NCI-H1092 treated with DMSO at 0.1 percent for 48 hours (cell line): Measurements from ENCODE around the gene C2orf92.

ENCODE experiments used
- DNase-seq: peaks from one replicate; lab custom pipeline; 2025; lab: John Stamatoyannopoulos, UW

C2orf92 gene

DNA sequence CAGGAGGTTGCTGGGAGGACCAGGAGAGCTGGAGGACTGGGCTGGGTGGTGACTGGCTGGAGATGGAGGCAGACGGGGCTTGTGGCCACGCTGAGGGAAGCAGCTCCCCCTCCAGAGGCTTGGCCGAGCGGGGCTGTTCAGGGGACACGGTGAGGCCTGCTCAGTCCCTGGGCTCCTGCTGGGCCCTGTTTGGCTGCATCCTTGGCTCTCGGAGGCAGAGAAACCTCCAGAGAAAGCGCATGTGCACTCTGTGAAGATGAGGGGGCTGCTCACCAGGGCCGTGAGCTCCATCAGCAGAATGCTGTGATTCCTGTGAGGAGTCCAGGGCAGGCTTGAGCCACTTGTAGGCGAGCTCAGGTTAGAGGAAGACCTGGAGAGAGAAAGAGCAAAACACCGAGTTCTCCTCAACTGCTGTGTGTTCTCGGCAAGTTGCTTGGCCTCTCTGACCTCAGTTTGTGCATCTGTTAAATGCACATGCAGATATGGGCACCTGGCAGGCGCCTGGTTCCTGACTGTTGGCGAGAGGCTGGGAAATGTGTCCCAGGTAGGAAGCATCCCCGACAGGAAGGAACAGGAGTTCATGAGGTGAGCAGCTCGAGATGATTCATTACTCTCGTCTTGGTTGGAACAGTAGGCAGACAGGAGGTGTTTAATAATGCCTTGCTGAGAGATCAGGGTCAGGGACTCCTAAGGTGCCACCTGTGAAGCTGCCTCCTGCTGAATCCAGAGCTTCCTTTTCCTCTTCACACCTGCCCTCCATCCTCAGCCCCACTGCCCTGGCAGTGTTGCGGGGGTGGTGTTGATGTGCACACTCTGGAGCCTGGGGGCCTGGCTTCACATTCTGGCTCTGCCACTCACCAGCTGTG lies 44.8 kb downstream of the C2orf92 start:
- no peak for DNase-seq

DNA sequence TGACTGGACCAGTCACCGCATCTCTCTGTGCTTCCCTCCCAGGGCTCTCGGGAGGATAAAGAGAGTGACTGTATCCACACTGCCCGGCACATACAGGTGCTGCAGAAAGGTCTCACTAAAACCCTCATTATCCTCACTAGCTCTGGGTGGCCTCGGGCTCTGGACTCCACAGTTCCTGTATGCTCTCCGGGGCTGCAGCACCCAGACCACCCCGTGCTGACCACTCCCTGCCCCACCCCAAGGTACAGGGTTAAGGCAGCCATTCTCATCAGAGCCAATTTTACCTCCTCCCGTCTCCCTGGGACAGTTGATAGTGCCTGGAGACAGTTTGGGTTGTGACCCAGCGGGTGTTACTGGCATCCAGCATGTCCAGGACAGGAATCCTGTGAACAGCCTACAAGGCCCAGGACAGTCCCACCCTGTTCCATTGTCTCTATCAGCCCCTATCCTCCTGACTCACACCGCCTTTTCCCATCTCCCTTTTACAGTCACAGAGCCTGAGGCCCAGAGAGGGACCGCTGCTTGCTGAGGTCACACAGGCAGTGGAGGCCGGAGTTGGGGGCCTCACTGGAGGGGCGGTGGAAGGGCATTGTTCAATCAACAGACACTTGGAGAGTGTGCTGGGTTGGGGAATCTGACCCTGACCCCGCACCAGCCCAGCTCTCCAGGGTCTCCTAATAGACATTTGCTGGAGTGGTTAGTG lies 45.6 kb downstream of the C2orf92 start:
- no peak for DNase-seq

DNA sequence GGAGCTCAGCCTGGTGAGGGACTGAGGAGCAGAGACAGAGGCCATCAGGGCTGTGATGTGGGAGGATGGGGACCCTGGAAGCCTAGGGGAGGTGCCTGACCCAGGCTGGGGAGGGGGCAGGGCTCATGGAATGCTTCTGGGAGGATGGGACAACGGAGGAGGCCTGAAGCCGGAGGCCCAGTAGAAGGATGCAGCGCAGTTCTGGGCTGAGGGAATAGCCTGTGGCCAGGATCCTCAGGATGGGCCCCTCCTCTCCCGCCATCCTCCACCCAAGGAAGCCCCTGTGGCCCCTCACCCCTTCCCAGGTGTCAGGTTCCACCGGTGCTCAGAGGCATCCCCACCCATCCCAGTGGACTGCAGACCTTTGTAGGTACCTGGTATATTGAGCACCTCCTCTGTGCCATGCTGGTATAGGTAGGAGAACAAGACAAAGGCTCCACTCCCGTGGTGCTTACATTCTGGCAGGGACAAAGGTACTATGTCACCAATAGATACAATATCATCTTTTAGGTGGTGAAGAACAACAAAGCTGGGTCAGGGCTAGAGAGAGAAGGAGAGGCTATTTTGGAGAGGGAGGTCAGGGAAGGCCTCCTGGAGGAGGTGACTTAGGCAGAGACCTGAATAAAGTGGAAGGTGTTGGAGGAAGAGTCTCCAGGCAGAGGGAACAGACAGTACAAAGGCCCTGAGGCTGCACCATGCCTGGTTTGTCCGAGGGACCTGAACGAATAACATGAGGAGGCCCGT lies 46.6 kb downstream of the C2orf92 start:
- DNase-seq = no peak

DNA sequence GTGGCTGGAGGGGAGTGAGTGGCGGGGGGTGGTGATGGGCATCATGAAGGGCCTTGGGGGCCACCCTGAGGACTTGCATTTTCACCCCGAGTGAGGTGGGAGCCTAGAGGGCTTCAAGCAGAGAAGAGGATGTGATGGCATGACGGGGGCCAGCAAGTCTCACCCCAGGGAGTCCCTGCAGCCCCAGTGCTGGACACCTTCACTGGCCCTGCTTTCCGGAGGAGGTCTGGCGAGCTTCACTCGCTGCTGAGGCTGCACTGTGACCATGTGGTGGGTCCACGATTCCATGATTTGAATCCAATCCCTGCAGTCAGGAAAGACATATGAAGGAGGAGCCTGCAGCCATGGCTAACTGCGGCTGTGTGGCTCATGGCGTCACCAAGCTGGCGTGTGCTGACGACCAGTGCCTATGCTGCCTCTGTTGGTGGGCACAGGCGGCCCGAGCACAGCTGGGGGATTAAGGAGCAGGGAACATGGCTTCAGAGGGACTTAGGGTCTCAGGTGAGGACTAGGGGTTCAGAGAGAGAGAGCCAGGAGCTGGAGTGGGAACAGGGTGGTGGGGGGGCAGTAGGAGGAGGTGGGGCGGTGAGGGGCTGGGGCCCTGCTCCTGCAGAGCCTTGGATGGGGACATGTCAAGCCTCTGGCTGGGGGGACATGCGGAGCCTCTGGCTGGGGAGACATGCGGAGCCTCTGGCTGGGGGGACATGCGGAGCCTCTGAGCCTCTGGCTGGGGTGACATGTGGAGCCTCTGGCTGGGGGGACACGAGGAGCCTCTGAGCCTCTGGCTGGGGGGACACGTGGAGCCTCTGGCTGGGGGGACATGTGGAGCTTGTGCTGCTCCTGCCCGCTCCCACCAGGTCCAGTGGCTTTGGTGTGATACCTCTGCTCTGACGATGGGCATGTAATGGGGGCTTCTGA lies 47.4 kb downstream of the C2orf92 start:
- no peak for DNase-seq

DNA sequence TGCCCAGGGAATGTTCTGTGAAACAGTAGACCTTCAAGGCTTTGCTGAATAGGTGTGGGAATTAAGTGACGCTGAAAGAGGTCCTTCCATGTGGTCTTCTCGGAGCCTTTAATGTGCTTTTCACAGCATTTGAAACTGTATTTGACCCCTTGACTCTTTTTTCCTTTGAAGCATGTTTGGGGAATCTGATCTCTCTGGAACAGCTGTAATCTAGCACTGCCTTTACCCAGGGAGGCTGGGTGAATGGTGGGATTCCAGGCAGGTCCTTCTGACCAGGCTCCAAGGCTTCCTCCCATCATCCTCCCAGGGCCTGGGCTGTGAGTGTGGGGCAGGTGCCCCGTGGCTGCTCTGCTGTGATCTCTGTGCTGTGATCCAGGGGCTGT lies 48.1 kb downstream of the C2orf92 start:
- no peak for DNase-seq

DNA sequence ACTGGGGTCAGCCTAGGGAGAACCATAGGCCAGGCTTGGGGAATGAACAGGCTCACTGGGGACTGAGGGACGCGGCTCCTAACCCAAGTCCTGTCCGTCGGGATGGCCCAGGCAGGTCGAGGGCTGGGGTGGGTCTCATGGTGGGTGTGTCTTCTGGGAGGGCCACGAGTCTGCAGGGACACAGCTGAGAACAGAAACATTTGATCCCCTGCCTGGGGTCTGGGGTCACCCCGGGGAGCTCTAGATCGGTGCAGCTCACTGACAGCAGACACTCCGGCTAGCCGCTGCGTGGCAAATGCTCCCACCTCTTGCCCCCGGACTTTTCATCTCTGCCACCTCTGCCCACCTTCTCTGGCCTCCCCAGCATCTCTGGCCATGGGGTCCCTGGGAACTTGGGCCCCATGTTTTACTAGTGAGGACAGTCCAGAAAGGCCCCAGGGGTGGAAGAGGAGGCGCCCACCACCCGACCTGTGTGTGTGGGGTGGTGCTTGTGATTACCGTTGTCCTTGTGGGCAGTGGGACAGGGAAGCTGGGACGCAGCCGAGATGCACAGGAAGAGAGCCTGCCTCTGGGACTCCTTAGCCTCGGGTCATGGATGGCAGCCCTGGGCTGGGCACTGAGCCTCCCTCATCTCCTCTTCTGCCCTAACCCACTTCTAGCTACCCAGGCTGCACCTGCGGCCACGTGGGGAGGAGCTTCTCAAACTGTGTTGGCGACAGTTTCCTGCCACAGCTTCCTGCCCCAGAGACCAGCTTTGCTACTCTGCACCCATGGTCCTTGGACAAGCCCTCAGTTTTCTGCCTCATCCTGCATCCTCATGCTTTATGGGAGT lies 48.8 kb downstream of the C2orf92 start:
- DNase-seq = no peak

DNA sequence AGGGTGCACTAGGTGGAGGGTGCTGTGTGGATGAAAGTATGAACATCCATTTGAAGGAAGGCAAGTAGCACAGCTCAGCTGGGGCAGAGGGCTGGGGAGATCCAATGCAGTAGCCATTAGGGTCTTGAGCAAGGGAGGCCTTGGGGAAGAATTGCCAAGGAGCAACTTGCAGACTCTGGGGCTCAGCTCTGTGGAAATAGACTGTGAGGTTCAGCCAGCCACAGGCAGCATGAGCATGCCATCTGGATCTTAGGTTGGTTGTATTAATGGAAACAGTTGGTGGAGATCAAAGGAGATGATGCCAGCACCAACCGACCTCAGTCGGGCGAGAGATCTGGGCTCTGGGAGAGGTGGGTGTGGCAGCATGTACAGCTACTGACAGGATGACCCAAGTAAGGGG lies 49.4 kb downstream of the C2orf92 start:
- no peak for DNase-seq

DNA sequence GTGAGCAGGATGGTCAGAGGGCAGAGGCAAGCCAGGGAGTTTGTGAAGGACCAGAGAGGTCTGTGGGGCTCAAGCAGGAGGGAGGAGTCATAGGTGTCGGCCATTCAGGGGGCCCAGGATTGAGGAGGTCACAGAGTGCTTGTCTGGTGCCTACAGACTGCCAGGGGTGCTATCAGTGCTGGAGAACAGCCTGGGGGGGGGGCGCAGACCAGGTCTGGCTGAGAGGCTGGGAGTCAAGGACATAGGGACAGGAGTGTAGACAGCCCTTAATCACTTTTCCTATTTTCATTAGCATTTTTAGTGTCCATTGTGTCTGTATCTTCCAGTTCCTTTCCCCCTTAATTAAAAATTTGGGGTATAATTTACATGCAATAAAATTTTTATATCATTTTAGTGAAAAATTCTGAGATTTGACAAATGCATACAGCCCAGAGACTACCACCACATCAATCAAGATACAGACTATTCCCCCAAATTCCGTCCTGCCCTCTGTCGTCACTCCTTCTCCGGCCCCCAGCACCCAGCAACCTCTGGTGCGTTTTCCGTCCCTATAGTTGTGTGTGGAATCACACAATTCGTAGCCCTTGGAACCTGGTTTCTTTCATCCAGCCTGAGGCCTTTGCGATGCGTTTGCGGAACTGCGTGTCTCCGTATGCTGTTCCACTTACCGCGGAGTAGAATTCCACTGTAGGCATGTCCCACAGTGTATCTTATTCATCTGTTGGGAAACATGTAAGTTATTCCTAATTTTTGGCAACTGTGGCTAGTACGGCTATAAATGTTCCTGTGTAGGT lies 50.0 kb downstream of the C2orf92 start:
- no peak for DNase-seq

DNA sequence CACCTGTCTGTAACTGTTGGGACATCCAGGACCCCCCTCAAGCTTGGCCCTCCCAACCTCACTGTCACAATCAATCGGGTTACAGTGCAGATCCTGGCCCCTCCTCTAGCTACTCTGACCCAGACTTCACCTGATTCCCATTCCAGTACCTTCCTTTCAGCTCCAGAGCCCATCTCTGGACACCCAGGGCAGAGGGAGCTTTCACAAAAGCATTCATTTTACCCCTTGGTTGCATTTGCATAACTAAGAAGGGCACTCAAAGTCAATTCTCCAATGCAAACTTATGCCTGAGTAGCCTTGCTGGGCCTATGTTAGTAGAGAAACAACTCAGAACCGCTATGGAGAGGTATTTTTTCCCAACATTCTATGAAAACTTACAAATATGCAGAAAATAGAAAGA lies 51.2 kb downstream of the C2orf92 start:
- DNase-seq = no peak

DNA sequence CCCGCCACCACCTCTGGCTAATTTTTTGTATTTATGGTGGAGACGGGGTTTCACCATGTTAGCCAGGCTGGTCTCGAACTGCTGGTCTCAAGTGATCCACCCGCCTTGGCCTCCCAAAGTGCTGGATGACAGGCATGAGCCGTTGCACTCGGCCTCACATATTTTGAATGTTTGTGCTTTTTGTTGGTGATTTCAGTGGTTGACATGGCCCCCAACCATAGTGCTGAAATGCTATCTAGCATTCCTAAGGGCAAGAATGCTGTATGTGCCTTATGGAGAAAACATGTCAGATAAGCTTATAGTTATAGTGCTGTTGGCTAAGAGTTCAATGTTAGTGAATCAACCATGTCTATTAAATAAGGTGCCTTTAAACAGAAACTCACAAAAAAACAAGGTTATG lies 52.7 kb downstream of the C2orf92 start:
- no peak for DNase-seq

DNA sequence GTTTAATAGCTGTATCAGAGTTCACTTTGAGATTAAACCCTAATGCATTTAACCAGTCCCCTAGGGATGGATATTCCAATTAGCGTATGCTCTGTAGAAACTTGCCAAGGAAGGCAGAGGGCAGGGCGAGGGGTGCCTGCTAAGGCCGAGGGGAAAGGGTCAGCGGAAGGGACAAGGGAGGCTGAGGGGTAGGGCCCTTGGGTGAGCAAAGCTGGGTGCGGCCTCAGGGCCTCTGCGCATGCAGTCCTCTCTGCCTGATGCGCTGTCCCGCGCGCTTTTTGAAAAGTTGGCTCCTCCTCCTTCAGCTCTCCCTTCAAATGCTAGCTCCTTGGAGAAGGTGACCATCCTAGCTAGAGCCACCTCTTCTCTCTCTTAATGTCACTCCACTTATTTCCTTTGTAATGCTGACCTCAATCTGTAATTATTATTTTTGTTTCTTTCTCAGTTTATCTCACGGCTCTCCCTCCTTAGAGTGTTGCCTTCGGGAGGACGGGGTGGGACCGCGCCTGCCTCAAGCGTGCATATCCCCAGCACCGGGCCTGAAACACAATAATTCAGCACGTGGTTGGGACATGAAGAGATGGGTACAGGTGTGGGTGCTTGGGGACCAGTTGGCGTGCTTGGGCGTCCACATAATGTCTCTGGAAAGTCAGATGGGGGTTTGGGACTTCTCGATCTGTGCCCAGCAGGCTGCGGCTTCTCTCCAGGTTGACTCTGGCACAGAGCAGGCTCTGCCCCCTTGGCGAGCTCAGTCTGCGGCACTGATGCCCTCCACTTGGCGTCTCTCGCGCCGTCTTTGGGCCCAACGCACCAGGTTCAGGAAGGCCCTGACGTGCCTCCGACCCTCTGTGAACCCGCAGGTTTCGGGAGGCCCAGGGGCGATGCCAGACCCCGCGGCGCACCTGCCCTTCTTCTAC lies 53.9 kb downstream of the C2orf92 start:
- DNase-seq = no peak

DNA sequence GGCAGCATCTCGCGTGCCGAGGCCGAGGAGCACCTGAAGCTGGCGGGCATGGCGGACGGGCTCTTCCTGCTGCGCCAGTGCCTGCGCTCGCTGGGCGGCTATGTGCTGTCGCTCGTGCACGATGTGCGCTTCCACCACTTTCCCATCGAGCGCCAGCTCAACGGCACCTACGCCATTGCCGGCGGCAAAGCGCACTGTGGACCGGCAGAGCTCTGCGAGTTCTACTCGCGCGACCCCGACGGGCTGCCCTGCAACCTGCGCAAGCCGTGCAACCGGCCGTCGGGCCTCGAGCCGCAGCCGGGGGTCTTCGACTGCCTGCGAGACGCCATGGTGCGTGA lies 54.5 kb downstream of the C2orf92 start:
- DNase-seq = no peak

DNA sequence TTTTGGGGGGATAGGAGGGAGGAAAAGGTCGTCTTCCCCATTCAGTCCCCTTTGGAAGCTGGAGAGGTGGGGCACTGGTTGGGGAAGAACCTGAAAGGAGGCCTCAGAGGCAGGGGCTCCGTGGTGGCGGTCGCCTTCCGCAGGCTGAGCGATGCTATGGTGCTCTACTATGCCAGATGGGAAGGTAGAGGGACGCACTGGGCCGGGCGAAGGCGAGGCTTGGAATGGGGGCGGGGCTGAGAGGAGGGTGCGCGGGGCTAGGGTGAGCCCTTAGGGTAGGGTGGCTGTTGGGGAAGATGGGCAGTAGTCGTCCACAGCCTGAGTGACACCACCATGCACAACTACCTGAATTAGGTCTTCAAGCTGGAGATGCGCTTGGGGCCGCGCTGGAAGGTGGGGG lies 55.0 kb downstream of the C2orf92 start:
- DNase-seq = no peak

DNA sequence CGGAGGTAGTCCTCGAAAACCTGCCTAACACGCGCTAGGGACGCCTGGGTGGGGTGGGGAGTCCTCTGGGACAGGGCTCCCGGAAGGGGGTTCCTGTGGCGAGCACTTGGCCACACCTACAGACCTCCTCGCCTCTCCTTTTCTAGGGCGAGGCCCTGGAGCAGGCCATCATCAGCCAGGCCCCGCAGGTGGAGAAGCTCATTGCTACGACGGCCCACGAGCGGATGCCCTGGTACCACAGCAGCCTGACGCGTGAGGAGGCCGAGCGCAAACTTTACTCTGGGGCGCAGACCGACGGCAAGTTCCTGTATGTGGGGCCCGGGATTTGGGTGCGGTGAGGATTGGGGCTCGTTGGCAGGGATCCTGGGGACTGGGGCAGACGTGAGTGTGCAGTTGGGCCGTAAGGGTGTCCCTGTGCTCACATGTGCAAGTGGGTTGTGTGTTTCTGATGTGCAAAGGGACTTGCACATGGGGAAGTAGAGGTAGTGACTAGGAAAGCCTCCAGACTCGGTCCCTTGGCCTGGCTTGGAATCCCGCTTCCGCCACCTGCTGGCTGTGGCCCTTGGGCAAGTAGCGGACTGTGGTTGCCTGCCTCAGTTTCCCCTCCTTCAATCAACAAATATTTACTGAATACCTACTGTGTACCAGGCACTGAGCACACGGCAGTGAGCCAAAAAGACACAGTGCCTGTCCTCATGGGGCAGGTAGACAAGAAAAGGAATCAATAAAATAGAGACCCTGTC lies 55.6 kb downstream of the C2orf92 start:
- DNase-seq = no peak

DNA sequence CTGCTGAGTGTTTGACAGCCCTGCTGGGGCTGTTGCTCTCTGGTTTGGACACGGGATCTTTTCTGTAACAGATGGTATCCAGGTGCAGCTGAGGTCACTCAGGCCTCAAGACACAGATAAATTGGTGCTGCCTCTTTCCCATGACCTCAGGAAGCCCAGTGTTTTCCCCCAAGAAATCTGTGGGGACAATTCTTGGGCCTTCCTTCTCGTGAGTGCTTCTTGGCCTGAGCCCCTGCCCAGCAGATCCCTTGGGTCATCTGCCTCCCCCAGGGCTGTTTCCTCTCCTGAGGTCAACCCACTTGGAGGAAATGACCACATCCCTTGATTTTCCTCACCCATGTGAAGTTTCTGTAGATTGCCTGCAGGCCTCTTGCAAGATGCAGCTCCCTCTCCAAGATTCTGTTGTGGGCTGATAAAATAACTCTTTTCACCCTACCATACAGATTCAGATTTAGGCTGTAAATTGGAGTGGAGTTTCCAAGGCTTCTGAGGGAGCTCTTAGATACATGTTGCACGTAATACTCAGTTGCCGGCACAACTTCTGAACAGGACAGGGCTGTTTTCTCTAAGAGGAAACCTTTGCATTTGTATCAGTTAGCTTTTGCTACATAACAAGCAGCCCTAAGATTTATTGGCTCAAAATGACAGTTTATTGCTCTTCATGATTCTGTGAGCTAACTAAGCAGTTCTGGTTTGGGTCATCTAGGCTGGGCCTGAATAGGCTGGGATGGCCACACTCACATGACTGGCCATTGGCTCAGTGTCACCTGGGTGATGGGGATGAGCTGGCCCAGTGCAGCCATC lies 57.0 kb downstream of the C2orf92 start:
- DNase-seq = no peak

DNA sequence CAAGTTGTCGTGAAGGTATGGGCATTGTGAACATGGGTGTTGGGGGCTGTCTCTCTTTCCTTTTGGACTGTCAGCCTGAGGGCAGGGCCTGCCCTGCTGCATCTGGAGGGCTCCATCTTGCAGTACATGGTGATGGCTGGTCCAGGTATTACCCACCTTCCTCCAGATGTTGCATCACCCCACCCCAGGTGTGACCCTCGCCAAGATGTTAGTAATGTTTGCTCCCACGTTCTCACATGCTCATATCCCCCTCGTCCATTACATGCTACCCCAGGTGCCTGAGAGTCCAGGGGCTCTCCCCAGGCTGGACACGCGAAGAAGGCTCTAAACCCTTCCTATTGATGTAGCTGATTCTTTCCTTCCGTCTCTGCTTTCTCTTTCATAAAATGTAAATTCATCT lies 57.8 kb downstream of the C2orf92 start:
- DNase-seq = no peak

DNA sequence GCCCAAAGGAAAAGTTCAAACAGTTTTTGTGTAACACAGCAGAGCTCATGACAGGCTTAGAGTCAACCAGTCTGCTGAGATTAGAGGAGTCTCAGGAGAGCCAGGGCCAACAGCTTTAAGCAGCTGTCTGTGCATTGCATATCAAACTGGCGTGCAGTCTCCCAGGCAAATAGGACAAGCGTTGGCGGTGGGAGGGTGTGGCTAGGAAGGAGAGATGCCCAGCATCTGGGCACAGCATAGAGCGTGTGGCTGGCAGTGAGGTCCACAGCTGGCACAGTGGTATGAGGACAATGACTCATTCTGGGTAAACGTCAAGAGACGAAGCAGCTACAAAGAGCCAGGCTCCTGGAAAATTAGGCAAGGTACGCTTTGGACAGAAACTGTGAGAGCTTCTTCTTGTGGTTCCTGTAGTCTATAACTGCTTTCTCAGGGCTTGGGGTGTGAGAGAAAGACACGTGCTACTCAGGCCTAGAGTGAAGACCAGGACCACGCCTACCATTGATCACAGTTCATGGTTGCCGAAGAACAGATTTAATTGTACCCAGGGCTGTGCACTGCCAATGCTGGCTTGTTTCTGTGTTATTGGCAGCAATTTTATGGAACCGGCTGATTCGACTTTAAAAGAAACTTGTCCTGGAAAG lies 58.7 kb downstream of the C2orf92 start:
- no peak for DNase-seq
